ENCODE results near the gene NUFIP2.

GRCh38 chr17:29322363-29322762 lies 28.4 kb upstream of the NUFIP2 start:
- TF ChIP-seq CTCF (IDR thresholded peaks at IDR 0.05) (no peak), POLR2A (IDR thresholded peaks at IDR 0.05) (no peak)

Data from testis (tissue), 2 donors.